Measurements from ENCODE around the gene C14orf119.

The C14orf119 gene

GRCh38 chr14:23062002-23062401 is 33.3 kb upstream of the C14orf119 start:
- DNase-seq, result peak; percentile 83

- DNase-seq, result no peak
Measured at GRCh38 chr14:23063601-23064000, 31.7 kb upstream of the C14orf119 start.

- DNase-seq, result no peak
Measured at GRCh38 chr14:23066368-23066767, 28.9 kb upstream of the C14orf119 start.

GRCh38 chr14:23066855-23067744 is 28.2 kb upstream of the C14orf119 start:
- no peak for DNase-seq

- DNase-seq, result no peak
Measured at GRCh38 chr14:23067847-23068788, 27.2 kb upstream of the C14orf119 start.

- DNase-seq, result peak; percentile 61
Measured at GRCh38 chr14:23068789-23069412, 26.4 kb upstream of the C14orf119 start.

GRCh38 chr14:23069413-23069806 is 25.9 kb upstream of the C14orf119 start:
- no peak for DNase-seq

DNA sequence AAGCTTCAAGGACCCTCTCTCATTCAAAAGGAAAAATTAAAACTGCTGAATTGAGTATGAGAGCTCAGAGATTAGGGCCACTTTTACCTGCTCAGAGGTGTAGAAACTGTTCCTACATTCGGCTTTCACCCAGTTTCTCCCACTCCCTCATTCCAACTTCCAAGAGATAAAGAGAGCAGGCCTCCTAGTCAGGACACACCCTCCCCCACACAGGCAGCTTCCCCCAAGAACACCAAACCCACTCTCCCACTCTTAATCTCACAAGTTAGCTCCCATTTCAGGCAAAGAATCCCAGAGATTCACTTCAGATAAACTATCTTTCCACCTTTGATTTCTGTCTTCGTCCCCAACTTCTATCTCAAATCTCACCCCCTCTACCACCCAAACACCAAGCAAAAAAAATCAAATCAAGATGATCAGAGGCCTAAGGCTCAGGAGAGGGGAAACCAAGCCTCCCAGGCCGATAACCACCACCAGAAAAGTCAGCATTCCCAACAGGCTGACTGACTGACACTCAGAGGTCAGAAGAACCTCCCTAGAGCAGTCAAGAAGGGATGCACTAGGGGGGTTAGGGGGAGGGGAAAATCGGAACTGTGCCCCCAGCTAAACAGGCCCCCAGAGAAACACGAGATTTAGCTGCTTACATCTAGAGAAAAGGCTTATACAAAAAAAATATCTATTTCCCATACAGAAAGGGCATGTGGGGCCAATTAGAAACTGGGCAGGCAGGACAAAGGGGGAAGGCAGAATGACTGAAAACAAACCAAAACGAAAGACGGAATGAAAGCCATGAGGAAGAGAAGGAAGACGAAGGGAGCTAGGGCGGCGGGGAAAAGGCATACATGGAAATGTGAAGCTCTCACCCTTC is 24.8 kb upstream of the C14orf119 start:
- no peak for DNase-seq

- DNase-seq, result peak; percentile 81
Measured at GRCh38 chr14:23071244-23071920, 23.9 kb upstream of the C14orf119 start.

- DNase-seq, result no peak
Measured at GRCh38 chr14:23071921-23072539, 23.3 kb upstream of the C14orf119 start.

DNA sequence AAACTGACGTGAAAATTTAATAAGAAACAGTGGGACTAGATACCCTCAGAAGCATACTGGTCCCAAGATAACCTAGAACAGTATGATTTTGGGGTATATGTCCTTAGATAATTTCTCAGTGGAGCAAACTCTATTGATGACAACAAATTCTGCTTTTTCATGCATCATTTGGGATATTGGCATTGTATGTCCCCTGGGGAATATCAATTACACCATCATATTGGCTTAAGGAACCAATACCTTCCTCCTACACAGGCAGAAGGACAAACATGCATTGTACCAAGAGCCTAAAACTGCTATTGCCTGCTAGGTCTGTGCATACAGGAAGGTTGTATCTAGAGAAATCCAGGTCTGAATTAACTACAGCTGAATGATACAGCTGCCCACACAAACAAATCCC is 20.4 kb upstream of the C14orf119 start:
- DNase-seq, result no peak

DNA sequence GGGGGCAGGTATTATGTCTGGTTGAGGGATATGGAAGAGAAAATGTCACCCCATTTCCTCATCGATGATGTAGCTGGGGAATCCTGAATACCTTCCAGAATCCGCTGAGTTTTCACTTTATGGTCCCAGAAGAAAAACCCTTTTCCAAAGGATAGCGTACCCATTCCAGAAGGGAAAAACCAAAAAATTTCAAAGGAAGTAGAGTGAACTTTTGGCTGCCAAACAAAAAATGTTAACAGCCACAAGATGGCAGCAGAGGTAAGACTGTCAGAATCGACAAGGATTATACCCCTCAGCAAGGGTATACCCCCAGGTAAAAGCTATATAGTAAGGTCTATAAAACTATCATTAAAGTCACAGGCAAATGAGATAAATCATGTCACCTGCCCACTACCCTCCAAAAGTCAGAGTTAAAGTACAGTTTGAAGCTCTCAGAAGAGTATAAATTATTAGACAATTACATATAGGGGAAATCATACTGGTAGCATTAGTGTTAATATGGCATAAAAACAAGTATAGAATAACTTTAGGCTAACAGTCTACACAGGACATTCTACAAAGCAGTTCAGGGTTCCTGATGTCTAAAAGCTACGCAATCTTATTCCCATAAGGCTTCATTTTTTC is 18.4 kb upstream of the C14orf119 start:
- DNase-seq, result no peak

DNA sequence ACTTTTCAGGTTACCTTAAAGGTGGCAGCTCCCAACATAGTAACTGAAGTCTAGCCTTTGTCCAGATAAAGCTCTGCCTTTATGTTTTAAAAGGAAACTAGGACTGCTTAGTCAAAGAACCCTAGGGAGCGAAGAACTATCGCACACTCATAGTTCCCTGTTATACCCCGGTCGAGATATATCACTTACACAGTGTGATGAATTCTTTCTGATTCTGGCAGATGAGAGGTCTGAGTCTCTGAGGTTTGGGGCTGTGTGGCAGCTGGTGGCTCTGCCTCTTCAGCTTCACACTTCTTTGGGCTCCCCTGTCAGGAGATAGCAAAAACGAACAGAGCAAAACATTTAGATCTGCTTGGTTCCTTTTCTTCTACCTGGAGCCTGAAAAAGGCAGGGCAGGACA is 17.3 kb upstream of the C14orf119 start:
- no peak for DNase-seq

DNA sequence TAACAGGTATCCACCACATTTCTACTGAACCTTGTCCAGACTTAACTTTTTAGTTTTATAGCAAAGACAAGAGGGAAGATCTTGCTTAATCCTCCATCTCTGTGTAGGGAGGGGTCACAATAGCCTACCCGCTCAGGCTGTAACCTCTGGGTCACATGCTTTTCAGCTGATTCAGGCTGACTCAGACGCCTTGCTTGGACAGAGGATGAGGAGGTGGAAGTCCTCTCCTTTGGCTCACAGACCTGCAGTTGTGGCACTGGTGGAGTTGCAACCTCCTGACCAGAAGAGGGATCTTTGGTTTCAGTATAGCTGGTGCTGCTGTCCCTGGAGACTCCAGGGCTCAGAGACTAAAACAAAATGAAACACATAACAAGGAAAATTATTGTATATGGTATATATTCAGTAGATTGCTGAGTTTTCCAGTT is 16.6 kb upstream of the C14orf119 start:
- DNase-seq, result no peak

- DNase-seq, result no peak
Measured at GRCh38 chr14:23079716-23080115, 15.6 kb upstream of the C14orf119 start.

GRCh38 chr14:23080474-23080873 is 14.8 kb upstream of the C14orf119 start:
- no peak for DNase-seq

- DNase-seq, result no peak
Measured at GRCh38 chr14:23085458-23085857, 9.8 kb upstream of the C14orf119 start.

- DNase-seq, result no peak
Measured at GRCh38 chr14:23086565-23086964, 8.7 kb upstream of the C14orf119 start.

GRCh38 chr14:23089498-23090253 is 5.6 kb upstream of the C14orf119 start:
- no peak for DNase-seq

DNA sequence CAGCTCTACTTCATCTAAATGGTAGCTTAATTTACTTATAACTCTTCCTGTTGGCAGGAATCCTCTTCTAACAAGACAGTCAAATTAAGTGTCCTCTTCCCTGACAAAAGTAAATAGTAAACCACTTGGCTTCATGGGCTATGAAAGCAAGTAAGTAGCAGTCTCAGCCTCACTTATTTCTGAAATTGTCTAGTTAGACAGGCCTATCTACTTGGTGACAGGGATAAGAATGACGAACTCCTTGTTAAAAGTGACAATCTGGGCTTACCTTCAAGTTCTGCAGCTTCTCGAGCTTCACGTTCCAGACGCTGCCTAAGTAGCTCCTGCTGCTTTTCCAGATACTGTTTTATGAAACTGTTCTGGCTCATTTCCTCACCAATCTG is 5.1 kb upstream of the C14orf119 start:
- DNase-seq, result no peak

Measured in 8988T (cell line).